DMS114 treated with DMSO at 0.1 percent for 48 hours (cell line): ENCODE results near the gene LMAN1.

ENCODE experiments used
- DNase-seq: peaks from one replicate; lab custom pipeline; 2025; ENCODE audit not compliant: unreplicated experiment; lab: John Stamatoyannopoulos, UW

Gene LMAN1

DNA sequence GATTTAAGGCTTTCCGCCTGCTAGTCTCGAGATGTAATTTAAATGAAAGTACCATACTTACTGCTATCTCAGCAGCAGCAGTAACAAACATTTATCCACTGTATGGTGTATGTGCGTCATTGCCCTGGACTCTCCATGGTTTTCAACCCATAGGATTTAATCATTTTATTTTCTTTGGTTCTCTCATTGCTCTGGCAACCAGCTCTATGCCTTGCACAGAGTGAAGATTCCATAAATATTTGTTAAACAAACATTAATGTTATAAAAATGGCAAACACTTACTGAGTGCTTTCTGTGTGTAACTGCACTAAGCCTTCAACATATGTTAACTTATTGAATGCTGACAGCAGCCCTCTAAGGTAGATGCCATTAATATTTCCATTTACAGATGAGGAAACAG, 1.3 kb upstream of the LMAN1 start:
- DNase-seq = no peak

DNA sequence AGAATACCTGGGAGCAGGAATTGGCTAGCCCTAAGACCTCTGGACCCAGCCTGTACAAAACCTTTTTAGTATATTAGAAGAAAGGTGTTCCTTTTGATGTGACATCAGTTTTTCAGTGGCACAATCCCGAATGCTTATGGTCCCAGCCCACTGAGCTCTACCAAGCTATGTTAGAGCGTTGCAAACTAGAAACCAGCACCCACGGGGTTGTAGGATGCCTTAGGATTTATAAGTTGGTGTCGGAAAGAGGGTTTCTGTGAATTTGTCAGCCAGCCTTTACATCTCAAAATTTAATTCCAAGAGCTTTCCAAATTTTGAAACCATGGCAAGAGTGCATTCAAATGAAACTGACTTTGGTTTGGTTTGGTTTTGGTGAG, 499 bp upstream of the LMAN1 start:
- DNase-seq = no peak

DNA sequence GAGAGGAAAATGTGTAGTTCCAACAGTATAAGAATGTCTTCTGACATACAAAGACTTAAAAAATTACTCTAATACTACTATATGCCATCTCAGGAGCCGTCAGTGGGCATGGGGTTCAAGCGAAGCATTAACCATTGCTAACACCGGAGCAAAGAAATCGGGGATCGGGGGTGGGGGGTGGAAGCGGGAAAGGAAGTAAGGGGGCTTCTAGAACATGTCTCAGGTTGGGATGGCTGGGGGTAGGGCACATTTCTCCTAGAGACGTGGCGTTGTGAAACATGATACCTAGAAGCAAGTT, 702 bp downstream of the LMAN1 start:
- DNase-seq = no peak

DNA sequence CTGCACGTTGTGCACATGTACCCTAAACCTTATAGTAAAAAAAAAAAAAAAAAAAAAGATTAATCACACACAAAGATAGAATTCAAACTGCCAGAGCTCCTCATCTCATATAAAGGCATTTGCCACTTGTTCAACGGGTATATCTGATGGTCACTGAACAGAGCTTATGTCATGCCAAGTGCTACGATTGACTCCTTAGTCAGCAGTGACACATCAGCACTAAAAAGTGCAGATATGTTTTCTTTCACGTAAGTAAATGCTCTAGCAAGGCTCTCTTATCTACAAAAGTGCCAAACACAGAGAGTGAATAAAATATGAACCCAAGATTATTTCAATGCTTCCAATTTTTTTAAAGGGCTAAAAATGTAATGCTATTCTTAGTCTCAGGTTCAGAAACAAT, 1.1 kb downstream of the LMAN1 start:
- DNase-seq = no peak

DNA sequence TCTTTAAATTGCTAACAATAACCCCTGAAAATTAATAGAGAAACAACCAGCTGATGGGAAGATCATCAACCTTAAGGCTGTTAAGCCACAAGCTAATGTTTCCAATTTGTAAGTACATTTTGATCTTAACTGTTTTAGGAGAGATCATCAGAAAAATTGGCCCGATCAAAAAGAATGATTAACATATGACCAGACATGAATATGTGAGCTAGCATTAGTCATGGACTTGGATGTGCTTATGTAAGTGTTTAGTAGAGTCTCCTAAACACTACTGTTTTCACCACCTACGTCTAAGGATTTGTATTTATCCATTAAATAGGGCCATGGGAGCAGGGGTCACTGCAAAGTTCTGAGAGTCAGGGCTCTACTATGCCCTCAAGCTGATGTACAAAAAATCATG, 4.3 kb downstream of the LMAN1 start:
- no peak for DNase-seq

DNA sequence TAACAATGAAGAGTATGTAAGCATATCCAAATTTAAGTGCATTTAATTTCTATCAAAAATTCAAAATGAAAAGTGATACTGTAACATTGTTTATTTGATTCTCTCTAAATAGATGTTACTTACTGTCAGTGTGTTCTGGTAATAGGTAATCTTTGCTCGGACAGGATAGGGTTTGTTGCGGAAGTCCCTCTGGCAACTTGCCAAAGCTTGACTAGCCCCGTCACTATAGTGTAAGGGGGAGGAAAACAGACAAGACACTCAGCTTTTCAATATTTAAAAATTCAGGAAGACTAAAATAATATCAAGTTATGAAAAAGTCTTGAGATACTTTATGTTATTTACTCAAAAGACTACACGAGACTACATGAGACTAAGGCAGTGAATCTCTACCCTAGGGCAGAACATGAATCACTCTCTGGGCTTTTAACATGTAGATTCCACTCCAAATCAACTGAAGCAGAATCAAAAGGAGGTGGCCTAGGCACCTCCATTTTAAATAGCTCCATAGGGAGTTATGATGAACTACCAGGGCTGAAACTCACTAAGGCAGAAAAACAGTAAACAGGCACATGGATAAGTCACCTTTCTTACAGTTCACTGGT, 5.9 kb downstream of the LMAN1 start:
- DNase-seq = no peak

DNA sequence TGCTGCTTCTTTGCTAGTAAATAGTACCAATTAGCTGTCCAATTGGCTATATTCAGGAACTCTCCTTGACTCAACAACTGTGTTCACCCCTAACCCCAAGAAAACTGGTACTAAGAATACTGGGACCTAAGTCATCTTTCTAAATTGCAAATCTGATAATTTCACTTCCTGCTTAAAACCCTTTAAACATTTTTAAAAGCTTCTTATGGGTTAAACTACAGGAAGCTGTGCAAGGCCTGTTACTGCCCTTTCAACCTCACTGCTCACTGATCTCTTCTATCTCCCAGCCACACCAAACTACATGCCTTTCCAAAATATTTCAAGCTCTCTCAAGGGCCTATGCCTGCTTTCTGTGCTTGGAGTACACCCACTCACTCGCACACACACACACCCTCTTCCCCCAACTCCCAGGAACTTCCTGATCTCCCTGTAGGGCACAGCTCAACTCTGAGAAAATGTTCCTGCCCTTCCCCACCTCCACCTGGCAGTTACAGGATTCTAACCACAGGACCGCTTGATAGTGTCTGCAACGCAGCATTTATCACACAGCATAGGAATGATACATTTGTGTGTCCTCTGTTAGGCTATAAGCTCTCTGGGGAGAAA, 6.7 kb downstream of the LMAN1 start:
- no peak for DNase-seq

DNA sequence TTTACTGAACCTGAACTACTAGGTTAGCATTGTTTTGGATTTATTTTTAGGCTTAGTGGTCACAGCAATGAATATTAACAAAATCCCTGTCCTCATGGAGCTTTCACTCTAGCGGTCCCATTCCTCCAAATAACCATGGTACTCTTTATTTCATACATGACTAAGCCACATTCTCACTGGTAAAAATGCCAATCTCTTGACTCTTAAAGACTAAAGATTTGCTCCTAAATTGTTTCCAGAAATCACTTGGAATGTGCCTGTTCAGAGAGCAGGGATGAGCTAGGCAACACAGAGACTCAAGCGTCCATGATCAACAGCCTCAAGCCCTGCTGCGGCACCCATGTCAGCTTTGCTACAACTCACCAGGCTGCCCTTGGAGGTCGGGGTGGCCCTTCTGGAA, 13.5 kb downstream of the LMAN1 start:
- no peak for DNase-seq

DNA sequence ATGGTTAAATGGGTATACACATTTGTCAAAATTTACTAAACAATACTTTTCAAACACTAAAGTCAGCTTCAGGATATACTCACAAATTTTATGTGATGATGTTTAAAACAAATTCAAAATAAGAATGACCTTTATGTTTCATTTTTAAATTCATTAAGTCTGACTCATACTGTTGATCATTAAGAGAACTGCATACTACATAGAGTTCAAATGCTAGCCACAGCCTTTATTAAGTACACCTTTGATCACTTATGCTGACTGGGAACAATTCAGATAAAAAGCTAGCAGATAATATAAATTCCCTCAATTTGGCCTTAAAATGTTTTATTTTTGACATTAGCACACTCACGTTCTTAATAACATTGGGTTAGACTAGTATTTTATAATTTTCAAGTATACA, 14.1 kb downstream of the LMAN1 start:
- no peak for DNase-seq

DNA sequence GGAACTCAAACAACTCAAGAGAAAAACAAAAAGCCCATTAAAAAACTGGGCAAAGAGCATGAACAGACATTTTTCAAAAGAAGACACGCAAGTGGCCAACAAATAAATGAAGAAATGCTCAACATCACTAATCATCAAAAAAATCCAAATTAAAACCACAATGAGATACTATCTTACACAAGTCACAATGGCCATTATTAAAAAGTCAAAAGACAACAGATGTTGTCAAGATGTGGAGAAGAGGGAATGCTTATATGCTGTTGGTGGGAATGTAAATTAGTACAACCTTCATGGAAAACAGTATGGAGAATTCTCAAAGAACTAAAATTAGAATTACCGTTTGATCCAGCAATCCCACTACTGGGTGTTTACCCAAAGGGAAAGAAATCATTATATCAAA, 15.1 kb downstream of the LMAN1 start:
- no peak for DNase-seq

DNA sequence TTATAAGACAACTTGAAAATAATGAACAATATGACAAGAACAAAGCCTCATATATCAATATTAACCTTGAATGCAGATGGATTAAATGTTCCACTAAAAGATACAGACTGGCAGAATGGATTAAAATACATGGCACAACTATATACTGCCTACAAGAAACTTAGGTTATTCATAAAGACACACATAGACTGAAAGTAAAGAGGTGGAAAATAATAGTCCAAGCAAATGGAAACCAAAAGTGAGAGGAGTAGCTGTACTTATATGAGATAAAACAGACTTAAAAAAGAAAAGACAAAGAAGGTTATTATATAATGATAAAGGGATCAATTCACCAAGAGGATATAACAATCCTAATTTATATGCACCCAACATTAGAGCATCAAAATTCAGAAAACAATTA, 18.2 kb downstream of the LMAN1 start:
- DNase-seq = no peak

DNA sequence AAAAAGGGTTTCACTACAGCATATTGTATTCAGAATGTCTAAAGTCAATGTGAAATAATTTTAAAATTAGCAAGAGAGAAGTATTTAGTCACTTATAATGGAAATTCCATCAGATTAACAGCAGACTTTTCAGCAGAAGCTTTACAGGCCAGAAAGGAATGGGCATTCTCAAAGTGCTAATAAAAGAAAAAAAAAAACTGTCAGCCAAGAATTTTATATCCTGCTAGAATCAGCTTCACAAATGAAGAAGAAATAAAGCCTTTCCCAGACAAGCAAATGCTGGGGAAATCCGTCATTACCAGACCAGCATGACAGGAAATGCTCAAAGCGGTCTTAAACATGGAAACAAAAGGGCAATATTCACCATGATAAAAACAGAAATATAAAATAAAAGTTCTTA, 18.8 kb downstream of the LMAN1 start:
- no peak for DNase-seq

DNA sequence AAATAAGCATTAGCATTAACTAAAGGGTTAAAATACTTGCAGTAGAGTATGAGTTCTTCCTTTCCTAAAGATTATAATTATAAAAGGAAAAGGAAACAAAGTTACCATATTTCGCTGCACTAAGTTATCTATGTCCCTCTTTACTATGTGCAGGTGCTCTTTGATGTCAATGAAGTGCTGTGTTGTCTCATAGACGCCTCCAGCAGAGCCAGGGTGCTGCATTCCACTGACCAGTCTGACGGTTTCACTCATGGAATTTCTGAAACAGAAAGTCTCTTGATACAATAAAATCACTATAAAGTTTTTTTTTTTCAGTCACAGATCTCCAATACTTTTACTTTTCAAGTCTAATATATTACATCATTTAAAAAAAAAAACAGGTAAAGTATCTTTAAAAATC, 26.1 kb downstream of the LMAN1 start:
- DNase-seq = no peak

DNA sequence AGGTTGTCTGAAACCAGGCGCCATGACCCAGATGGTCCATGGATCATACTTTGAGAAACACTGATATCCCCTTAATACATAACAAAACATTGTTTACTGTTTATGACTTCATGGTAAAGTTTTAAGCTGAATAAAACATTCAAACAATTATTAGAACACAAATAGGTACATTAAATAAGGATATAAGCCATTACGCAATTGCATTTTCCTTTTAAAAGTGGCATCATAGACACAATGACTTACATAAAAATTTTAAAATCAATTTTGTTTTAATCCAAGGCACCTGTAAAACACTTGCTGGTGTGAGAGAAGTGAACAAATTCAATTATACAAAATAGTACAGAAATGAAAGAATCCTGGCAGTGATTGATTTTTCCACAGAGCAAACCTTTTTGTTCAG, 30.4 kb downstream of the LMAN1 start:
- no peak for DNase-seq

DNA sequence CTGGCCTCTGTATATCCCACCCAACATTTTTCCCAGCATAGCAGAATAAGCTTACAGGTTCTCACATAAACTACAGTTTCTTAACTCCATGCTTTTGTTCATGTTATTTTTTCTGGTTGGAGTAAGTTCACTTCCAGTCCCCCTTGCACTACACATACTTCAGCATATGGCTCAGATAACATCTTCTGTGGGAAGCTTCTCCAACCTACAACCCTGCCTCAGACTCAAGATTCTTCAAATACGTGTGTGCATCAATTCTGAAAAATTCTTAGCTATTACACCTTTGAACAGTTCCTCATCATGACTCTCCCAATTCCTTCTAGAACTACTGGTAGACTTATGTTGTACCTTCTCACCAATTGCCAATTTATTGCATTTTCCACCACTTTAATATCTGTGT, 33.1 kb downstream of the LMAN1 start:
- no peak for DNase-seq

DNA sequence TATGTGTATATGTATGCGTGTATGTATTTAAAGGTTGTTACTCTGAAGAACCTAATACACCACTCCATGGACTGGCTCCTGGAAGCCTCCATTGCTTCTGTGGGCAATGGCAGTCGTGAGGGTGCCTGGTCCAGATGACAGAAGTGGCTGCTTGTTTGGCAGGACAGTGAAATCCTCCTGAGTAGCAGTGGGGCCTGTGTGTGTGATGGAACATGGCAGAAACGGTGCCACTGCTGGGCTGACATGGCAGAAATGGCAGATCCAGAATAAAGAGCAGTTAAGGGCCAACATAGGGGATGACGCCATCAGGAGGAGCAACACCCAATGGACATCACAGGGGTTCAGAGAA, 34.5 kb downstream of the LMAN1 start:
- no peak for DNase-seq

DNA sequence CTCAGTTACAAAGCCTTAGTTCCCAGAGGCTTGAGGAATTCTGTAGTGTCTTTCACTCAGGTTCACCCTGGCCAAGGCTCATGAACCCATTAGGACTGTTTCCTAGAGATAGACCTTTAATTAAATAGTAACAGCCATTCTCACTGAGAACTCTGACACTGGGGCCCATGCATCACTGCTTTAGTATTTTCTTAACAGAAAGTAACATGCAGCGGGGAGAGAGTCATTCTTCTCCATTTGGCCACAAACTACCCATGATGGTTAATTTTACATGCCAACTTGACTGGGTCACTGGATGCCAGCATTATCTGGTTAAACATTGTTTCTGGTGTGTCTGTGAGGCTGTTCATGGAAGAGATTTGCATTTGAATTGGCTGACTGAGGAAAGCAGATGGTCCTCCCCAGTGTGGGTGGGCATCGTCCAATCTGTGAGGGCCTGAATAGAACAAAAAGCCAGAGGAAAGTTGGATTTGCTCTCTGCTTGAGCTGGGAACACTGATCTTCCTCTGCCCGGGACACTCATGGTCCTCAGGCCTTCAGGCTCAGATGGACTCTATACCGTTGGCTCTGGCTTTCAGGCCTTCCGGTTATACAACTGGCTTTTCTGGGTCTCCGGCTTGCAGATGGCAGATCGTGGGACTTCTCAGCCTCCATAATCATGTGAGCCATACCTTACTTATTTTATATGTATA, 35.0 kb downstream of the LMAN1 start:
- no peak for DNase-seq

DNA sequence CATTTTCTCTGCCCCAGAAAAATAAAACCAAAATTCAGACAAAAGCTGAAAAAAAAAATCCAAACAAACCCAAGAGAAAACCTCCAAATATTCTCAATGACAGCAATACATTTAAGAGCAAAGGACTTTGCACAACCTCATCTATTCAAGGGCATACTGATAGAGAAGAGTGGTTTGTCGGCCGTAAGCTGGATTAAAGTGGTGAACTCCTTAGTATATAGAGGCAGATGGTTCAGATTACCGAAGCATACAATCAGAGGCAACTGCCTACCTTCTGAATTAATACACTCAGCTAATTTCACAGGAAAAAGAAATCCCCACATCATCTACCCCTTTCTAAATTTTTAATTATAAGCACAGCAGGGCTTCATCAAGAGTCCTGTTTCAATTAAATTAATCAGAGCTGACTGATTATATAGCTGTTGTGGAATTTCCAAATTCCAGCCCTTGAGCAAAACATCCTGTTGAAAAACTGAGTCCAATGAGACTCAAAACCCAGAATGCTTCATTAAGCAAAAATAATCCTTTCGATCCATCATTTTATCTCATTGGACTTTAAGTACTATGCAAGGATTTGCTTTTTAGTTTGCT, 40.5 kb downstream of the LMAN1 start, which contains the start of gene CPLX4:
CPLX4 (minus strand) TSS at position 190 of the 591 bp plus-strand sequence; CDS start at position 3, 187 bp downstream.
- DNase-seq = no peak

DNA sequence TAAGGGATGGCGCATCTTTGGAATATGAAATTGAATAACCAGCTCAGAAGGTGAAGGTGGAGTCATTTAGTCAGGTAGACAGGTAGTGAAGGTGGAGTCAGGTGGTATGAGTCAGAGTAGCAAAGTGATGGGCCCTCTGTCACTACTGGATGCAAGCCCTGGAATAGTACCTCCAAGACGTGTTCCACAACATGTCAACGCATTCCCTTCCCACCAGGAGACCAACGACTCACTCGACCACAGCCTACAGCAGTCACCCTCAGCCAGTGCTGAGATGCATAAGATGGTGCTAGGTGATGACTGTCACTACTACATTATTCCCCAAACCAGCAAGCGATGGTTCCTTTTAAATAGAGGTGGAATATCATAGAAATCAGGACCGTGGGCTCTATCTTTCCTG, 47.4 kb downstream of the LMAN1 start:
- DNase-seq = no peak

DNA sequence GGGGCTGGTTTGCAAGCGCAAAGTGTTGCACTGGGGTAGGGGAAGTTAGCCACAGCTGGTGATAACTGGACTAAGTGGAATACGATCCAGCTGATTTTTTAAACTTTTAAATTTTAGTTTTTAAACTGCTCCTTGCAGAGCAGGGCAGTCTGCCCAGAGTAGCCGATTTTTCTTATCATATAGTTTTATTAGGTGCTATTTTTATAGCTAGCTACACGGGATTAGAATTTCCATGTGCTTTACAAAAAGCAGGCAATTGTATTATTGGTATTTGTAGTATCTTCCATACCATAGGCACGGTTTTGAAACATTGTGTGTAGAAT, 50.2 kb downstream of the LMAN1 start:
- DNase-seq = no peak

DNA sequence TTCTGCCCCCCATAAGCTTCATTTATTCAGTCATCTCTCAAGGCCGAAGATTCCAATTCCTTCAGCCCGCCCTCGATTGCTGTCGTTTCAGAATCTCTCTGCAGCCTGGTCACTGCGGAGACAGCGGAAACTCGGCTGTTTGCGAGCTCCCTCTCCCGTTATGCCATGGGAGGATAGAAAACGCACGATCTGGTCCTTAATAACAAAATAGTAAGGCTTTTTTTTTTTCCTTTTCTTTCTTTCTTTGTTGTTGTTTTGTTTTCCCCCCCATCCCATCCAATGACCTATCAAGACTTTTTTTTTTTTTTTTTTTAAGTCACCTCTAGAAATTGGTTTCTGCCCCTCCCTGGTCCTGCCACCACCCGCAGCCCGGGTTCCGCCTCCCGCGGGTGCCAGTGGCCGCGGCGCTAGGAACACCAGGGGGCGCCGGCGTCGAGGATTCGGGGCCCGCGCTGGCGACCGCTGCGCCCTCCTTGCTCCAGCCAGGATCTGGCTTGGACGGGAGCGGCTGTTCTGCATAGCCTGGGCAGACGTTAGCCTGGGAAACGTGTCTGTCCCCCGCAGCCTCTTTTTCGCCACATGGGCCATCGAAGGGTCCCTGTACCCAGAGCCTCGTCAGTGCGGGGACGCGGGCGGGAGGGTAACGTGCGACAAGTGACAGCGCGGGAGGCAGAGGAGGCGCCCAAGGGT, 50.7 kb downstream of the LMAN1 start:
- DNase-seq = peak; percentile 64

DNA sequence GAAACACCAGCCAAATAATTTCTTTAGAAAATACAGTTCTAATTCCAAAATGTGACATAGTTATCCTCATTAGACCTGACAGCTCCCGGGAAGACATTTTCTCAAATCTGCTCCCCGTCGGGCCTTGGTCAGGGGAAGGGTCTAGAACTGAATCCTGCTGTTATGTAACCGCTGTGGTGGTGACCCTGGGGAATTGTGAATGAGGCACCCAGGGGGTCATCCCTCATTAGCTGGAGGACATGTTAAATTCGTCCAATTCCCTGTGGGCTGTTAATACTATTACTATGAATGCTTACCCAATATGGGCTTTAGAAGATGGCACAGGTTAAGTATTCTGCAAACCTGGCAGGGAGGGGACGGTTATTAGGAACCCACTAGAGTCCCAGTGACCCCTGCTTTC, 52.4 kb downstream of the LMAN1 start:
- no peak for DNase-seq
